ENCODE data around the gene SNRNP200. TPM values are rescaled to one million over a fixed set of nuclear protein-coding genes. Genes with fewer than 3 reads are reported as not detected.

Gene SNRNP200
- 100 to 1,000 TPM; 187 to 193 TPM for total RNA-seq

DNA sequence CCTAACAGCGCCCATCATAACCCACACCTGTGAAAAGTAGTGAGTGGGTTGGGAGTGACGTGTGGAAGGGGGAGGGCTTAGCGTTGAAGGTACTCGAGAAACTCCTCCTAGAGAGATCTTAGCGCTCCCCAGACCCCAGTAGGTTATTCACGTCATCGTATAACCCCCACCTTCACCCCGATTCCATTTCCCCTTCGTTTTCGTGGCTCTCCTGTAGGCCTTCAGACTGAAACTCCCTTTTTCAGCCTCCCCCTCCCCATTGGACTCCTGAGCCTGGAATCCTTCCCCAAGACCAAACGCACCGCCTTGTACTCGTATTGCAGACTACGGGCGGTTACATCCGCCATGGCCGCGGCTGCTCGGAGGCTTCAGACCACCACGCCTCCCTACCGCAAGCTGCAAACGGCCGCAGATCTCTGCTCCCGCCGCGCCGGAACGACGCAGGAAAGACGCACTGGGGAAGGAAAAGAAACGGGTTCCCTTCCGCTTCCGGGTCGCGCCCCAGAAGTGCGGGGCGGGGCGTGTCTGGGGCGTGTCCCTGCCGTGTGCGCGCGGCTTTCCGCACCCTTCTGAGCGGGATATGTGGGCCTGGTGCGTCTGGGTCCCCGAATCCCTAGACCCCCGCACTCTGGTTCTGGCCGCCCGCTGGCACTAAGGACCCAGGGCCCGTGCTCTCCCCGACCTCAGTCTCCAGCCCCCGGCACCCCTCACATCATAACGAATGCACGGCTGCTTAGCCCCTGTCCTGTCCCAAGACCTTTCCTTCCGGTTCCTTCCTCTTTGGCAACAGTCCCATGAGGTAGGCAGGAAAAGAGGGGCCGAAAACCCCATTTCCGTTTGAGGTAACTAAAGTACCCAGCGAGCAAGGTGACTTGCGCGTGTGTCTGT is at the start of gene SNRNP200:
SNRNP200 (minus strand) TSS at position 456 of the 888 bp plus-strand sequence; CDS start at position 347, 109 bp downstream.
- H3K36me3 Mint-ChIP-seq, result peaks cover 45 to 49% of the 10 kb centered on the region in 2 donors
- peak; percentile 90 to 91 for DNase-seq (ENCODE audit: low spot score in 2 of 2)
- no peaks in the 10 kb centered on the region for H3K9me3 Mint-ChIP-seq
- peak; percentile 99 for ATAC-seq
- peak within 1 kb of the TSS; percentile 96 to 100 for H3K27ac Mint-ChIP-seq

DNA sequence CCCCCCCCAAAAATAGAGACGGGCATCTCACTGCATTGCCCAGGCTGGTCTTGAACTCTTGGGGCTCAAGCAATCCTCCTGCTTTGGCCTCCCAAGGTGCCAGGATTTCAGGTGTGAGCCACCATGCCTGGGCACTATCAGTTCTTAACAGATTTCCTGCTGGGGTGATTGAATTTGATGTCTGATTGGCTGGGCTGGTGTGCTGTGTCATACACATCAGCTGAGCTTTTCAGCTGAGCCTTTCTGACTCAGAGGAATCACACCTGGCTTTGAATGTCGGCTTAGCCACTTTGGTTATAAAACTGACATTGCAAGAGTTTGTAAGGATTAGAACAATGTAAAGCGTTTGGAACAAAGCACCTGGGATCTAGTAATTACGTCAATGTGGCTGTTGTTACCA is 49.1 kb upstream of the SNRNP200 start:
- Mint-ChIP-seq H3K36me3 (peaks cover 47 to 51% of the 10 kb centered on the region in 2 donors), H3K9me3 (no peaks in the 10 kb centered on the region), H3K27ac (no peak overlapping the region)
- peak in 1 of 2 donors; percentile 37 for ATAC-seq
- DNase-seq (ENCODE audit: low spot score in 2 of 2), result no peak

DNA sequence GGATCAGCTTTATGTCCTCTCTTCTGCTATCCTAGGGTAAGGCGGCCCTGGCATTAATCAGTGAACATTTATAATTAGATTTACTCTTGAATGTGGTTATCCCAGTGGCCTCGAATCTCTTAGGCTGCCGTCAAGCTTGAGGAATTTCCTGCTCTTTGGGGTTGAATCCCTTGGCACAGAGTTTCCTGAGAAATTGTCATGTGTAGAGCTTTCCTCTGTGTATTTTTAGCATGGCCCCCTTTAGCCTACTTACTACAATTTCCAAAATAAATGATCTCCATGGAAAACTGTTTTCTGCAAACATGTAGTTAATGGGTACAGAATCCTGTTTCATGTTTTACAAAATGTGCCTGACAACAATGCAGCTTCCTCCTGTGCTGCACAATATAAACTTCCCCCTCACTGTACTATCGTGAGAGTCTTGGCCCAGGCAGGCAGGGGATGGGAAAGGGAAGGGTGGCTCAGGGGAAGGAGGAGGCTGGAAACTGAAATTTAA is 48.3 kb upstream of the SNRNP200 start:
- Mint-ChIP-seq H3K36me3 (peaks cover 48 to 50% of the 10 kb centered on the region in 2 donors), H3K9me3 (no peaks in the 10 kb centered on the region), H3K27ac (no peak overlapping the region)
- DNase-seq (ENCODE audit: low spot score in 2 of 2), result no peak
- ATAC-seq, result no peak

DNA sequence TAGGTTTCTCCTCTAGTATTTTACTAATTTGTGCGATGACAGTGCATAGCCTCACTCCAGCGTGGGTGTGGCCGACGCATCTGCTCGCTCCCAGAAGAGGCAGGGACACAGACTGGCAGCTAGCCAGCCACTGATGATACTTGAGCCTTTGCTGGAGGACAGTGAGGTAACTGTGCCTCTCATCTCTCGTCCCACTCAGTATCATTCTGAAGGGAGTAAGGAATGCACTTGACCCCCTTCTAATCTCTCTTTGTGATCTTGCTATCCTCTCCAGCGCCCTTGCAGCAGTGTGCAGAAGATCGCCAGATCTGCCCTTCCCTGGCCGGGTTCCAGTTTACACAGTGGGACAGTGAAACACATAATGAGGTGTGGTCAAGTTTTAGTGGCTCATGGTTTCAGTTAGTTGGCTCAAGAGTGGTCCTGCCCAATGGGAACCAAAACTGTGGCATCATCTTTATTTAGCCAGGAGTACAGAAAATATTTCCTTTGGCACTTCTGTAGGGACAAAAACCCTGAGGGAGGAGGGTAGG is 47.8 kb upstream of the SNRNP200 start:
- H3K36me3 Mint-ChIP-seq, result peaks cover 48 to 51% of the 10 kb centered on the region in 2 donors
- no peaks in the 10 kb centered on the region for H3K9me3 Mint-ChIP-seq
- DNase-seq (ENCODE audit: low spot score in 2 of 2) (no peak), ATAC-seq (no peak)
- H3K27ac Mint-ChIP-seq, result no peak overlapping the region

DNA sequence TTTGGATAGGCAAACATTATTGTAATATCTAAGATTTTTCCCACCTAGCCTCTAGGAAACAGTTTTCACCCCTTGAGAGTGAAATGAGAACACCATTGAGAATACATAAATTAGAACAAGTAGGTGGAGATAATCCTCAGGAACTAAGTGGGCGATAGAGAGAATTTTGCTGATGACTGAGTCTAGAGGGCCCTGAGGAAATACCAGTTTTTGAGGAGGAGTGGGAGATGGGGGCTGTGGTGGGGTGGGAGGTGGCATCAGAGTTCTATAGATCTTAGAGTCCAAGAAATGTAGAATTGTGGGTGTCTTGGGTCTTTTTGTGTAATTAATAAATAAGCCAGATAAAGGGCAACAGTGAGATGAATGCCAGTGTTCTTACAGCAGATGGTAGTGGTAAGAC is 42.0 kb upstream of the SNRNP200 start:
- H3K36me3 Mint-ChIP-seq, result peaks cover 52 to 72% of the 10 kb centered on the region in 2 donors
- peak overlapping the region in 1 of 2 donors; percentile 12 for H3K27ac Mint-ChIP-seq
- no peak for ATAC-seq

DNA sequence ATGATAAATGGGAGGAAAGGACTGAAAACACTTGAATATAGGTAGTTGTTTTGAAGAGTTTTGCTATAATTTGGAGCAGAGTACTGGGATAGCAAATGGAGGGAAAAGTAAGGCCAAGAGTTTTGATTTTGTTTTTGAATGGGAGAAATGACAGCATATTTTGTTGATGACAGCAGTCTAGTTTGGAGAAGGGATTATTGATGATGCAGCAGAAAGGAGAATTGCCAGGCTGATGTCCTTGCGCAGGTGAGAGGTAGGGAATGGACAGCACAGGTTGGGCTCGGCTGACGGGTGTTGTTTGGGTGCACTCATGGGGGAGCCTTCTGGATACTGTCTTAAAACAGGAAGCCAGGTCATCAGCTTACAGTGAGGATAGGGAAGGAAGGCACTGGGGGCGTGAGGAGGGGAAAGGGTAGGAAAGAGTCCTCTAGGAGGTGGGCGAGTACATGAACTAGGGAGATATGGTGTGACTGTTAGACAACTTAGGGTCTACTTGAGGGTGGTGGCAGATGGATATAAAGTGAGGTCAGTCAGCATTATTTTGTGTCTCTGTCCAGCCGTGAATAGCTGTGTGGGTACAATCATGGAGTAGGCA is 40.6 kb upstream of the SNRNP200 start:
- Mint-ChIP-seq H3K27ac (peak overlapping the region in 1 of 2 donors; percentile 16), H3K9me3 (no peaks in the 10 kb centered on the region), H3K36me3 (peaks cover 58 to 77% of the 10 kb centered on the region in 2 donors)
- DNase-seq (ENCODE audit: low spot score in 2 of 2) (no peak), ATAC-seq (no peak)

More for the DNA sequence above, 42.0 kb upstream of the SNRNP200 start:
- DNase-seq (ENCODE audit: low spot score in 2 of 2), result no peak
- no peaks in the 10 kb centered on the region for H3K9me3 Mint-ChIP-seq

DNA sequence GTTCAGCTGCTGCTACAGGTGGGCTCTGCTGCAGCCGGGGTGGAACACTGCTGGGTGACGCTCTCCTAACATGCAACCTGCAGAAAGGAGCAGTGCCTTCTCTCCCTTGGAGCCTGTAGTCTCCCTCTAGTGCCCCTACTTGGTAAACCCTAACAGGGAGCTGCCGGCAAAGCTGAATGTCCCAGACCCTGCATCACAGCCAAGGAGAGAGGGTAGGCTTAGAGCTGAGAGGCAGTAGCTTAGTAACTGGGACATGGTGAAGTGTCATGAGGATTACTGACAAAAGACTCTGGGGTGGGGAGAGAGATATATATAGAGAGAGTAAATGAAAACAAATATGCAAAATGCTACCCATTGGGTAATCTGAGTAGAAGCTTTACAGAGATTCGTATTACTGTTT is 40.1 kb upstream of the SNRNP200 start:
- ATAC-seq, result no peak
- DNase-seq (ENCODE audit: low spot score in 2 of 2), result no peak
- Mint-ChIP-seq H3K36me3 (peaks cover 58 to 74% of the 10 kb centered on the region in 2 donors), H3K27ac (no peak overlapping the region), H3K9me3 (no peaks in the 10 kb centered on the region)

DNA sequence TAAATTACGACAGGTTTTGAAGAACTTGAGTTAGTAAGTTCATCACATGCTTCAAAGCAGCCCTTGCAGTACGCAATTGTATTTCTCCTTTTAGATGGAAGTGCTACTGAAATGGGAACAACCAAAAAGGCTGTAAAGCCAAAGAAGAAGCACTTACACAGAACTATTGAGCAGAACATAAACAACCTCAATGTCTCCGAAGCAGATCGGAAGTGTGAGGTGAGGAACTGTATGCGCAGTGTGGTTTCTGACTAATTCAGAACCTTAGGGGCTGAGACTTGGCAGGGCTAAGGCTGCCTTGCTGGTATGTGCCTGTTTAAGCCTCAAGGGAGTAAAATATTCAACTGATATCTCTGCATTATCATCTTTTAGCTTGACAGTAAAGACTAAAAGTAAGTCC is 38.7 kb upstream of the SNRNP200 start:
- Mint-ChIP-seq H3K36me3 (peaks cover 54 to 79% of the 10 kb centered on the region in 2 donors), H3K27ac (no peak overlapping the region), H3K9me3 (no peaks in the 10 kb centered on the region)
- peak; percentile 36 to 64 for ATAC-seq
- no peak for DNase-seq (ENCODE audit: low spot score in 2 of 2)

DNA sequence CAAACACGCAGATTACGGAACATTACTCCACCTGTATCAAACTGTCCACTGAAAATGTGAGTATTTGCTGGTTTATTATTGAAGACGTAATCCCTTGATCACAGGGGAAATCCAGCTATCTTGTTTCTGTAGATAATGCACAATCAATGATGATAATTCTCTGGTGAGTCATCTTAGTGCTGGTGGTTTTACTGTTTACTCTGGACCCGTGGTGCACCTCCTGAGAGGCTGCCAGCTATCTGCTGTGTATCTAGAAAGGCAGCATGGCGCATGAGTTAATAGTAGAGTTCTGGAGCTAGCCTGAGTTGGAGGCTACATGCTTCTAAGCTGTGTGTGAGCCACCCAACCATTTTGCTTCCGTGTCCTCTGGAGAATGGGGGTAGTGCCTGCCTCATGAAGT is 36.7 kb upstream of the SNRNP200 start:
- no peaks in the 10 kb centered on the region for H3K9me3 Mint-ChIP-seq
- DNase-seq (ENCODE audit: low spot score in 2 of 2) (no peak), ATAC-seq (peak; percentile 60 to 80)
- H3K36me3 Mint-ChIP-seq, result peaks cover 54 to 82% of the 10 kb centered on the region in 2 donors
- H3K27ac Mint-ChIP-seq, result peak overlapping the region in 1 of 2 donors; percentile 86

DNA sequence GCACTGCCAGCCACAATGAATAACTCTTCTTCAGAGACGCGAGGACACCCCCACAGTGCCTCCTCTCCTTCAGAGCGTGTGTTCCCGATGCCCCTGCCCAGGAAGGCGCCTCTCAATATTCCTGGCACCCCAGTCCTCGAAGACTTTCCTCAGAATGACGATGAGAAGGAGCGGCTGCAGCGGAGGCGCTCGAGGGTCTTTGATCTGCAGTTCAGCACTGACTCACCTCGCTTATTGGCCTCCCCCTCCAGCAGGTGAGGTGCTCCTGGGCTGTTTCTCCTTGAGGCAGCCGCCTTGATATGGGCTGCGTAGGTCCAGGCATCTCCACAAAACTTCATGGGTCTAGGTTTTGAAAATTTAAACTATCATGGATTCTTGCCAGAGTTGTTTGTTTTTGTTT is 36.3 kb upstream of the SNRNP200 start:
- Mint-ChIP-seq H3K9me3 (no peaks in the 10 kb centered on the region), H3K36me3 (peaks cover 57 to 80% of the 10 kb centered on the region in 2 donors), H3K27ac (peak overlapping the region; percentile 73 to 86)
- no peak for ATAC-seq
- no peak for DNase-seq (ENCODE audit: low spot score in 2 of 2)

DNA sequence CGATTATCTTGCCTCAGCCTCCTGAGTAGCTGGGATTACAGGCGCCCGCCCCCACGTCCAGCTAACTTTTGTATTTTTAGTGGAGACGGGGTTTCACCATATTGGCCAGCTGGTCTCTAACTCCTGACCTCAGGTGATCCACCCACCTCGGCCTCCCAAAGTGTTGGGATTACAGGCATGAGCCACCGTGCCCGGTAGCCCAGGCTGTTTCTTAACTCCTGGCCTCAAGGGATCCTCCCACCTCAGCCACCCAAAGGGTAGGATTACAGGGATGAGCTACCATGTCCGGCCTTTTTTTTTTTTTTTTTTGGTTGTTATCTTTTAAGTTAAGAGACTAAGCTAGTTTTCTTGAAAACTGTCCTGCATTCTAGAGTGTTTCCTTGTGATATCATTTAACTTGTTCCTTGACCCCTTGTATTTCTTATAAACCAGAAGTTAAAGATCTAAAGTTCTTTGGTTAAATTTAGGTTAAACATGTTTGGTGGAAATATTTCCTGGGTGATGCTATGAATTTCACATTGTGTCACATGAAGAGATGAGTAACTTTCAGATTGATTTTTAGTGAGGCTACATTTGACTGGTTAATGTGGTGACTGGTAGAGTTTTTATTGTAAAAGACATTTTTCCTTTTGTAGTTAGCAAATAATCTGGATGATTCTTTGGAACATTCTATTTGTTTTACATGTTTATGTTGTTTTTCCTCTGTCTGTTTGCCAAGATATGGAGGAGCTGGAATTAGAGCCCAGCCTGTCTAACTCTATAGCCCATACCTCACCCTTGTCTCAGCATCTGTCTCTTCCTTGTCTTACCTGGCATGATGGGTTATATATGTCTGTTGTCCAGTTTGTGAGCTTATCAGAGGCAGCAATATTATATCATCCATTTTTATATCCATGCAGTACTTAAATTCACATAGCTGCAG is 35.4 kb upstream of the SNRNP200 start:
- ATAC-seq (peak; percentile 45 to 73), DNase-seq (ENCODE audit: low spot score in 2 of 2) (no peak)
- peak overlapping the region; percentile 73 to 96 for H3K27ac Mint-ChIP-seq

DNA sequence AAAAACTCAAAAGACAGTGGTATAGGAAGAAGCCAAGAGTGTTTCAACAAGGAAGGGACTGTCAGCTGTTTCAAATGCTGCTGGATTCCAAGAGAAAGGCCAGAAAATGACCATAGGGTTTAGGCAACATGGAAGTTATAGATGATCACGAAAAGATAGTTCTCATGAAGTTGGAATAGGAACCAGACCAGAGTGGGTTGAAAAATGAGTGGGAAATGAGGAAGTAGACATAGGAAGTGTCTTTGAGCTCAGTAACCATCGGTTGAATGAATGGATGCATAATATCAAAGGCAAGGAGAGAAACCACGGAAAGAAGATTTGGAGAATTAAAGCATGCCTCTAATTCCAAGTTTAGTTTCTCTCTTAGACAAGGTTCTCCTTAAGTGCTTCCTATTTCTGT is 31.5 kb upstream of the SNRNP200 start:
- Mint-ChIP-seq H3K9me3 (no peaks in the 10 kb centered on the region), H3K27ac (peak overlapping the region; percentile 31 to 87), H3K36me3 (peaks cover 27 to 53% of the 10 kb centered on the region in 2 donors)
- DNase-seq (ENCODE audit: low spot score in 2 of 2), result no peak
- no peak for ATAC-seq

More for the DNA sequence above, 35.4 kb upstream of the SNRNP200 start:
- peaks cover 57 to 79% of the 10 kb centered on the region in 2 donors for H3K36me3 Mint-ChIP-seq
- no peaks in the 10 kb centered on the region for H3K9me3 Mint-ChIP-seq

DNA sequence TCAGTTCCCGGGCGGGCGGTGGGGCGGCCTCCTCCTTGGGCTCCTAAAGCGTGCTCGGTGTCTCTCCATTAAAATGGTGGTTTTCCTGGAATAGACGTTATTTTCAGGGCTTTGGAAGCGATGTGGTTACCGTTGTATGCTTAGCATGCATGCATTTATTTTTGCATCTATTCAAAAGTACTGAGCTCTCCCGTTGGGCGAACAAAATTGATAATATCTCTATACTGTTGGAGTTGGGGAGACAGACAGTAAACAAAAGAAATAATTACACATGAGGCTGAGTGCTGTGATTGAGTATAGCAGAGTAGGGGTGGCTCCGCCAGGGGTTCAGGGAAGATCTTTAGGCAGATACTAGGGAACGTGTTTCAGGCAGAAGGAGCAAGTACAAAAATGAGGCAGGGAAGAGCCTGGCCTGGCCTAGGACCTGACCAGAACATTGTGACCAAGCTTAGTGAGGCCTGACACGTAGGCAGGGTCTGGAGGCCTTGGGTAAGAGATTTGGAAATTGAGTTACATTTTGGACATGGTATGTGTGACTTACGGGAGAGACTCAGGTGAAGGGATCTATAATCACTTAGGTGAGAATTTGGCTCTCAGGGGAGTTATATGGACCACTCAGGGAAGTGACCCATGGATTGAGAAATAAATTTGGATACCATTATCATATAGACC is 30.9 kb upstream of the SNRNP200 start:
- ATAC-seq, result no peak
- DNase-seq (ENCODE audit: low spot score in 2 of 2), result peak in 1 of 2 donors; percentile 37
- no peaks in the 10 kb centered on the region for H3K9me3 Mint-ChIP-seq

DNA sequence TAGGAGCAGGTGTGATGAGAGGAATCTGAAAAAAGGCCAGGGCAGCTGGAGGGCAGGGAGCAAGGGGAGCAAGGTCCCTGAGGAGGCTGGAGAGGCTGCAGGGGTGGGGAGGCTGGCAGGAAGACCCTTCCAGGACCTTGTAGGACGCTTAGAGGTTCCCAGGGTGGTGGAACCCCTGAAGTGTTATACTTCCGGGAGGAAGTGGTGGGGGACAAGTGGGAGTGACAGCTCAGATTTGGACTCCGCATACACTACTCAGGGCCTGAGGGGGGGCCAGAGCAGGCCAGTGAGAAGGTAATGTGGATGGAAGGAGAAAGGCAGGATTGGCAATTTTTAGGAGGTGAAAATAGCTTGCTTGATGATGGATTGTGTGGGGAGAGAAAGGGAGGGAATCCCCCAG is 28.4 kb upstream of the SNRNP200 start:
- peaks cover 11 to 35% of the 10 kb centered on the region in 2 donors for H3K36me3 Mint-ChIP-seq
- no peaks in the 10 kb centered on the region for H3K9me3 Mint-ChIP-seq
- H3K27ac Mint-ChIP-seq, result peak overlapping the region in 1 of 2 donors; percentile 87

More for the DNA sequence above, 30.9 kb upstream of the SNRNP200 start:
- peak overlapping the region; percentile 87 to 94 for H3K27ac Mint-ChIP-seq
- H3K36me3 Mint-ChIP-seq, result peaks cover 20 to 46% of the 10 kb centered on the region in 2 donors

DNA sequence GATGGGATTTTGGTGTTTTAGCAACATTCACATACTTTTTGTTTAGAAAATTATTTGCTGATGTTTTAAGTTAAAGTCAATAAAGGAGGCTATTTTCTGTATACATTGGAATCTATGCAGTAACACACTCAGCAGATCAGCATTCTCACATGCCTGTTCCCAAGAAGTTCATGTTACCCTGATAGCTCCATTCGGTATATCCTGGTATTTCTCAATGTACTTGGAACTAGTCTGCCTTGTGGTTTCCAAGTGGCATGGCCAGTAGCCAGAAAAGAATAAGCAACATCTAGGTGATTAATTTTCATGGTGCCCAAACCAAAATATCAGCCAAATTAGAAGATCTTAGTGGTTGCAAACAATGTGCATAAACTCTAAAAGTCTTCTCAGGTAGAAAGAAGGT is 25.1 kb upstream of the SNRNP200 start:
- Mint-ChIP-seq H3K27ac (no peak overlapping the region), H3K9me3 (no peaks in the 10 kb centered on the region), H3K36me3 (peaks cover 27 to 48% of the 10 kb centered on the region in 2 donors)
- no peak for DNase-seq (ENCODE audit: low spot score in 2 of 2)
- no peak for ATAC-seq

More for the DNA sequence above, 28.4 kb upstream of the SNRNP200 start:
- no peak for ATAC-seq
- peak in 1 of 2 donors; percentile 44 for DNase-seq (ENCODE audit: low spot score in 2 of 2)

Data from activated naive CD4-positive, alpha-beta T cell treated with anti-CD3 and anti-CD28 coated beads, Interleukin-2, amount 50 U/mL, for 72 hours (primary cell).